NCI-H748 (cell line): Measurements from ENCODE around the gene PCBP4.
A peak's percentile ranks its signal among the peaks of the same experiment; 100 is the strongest.
"Not testable (repeated sequence)": the region's sequence is repeated elsewhere in the genome, so short reads cannot be mapped to it uniquely, and the experiment has no call there.

Experiments
- DNase-seq: peaks from one replicate; lab custom pipeline; 2025; ENCODE audit not compliant: unreplicated experiment; lab: John Stamatoyannopoulos, UW

Gene PCBP4

GRCh38 chr3:51995346-51996163 is 28.3 kb upstream of the PCBP4 start, which contains the start of gene RPL29:
TSS of gene RPL29 (minus strand) at chr3:51995895. CDS start at chr3:51995461, 434 bp downstream.
- DNase-seq: peak; percentile 91

- no peak for DNase-seq
These were observed 27.3 kb upstream of the PCBP4 start for GRCh38 chr3:51994530-51994929.

GRCh38 chr3:51993657-51994056 is 26.4 kb upstream of the PCBP4 start:
- not testable (repeated sequence) for DNase-seq

- no peak for DNase-seq
These were observed 24.9 kb upstream of the PCBP4 start for GRCh38 chr3:51992017-51992682.

- not testable (repeated sequence) for DNase-seq
These were observed 23.3 kb upstream of the PCBP4 start for GRCh38 chr3:51990501-51990971.

- DNase-seq: no peak
These were observed 21.3 kb upstream of the PCBP4 start for GRCh38 chr3:51988286-51989146.

- DNase-seq: no peak
These were observed 20.3 kb upstream of the PCBP4 start for GRCh38 chr3:51987568-51987967.

- no peak for DNase-seq
These were observed 19.0 kb upstream of the PCBP4 start for GRCh38 chr3:51986010-51986947.

GRCh38 chr3:51985063-51985462 is 17.8 kb upstream of the PCBP4 start:
- no peak for DNase-seq

- no peak for DNase-seq
These were observed 17.0 kb upstream of the PCBP4 start for GRCh38 chr3:51984269-51984647.

- no peak for DNase-seq
These were observed 16.5 kb upstream of the PCBP4 start for GRCh38 chr3:51983578-51984268.

- peak; percentile 60 for DNase-seq
These were observed 15.8 kb upstream of the PCBP4 start, which contains the start of gene ACY1 for GRCh38 chr3:51982838-51983577. TSS of gene ACY1 (plus strand) at chr3:51983535. CDS start at chr3:51984065, 530 bp downstream.

GRCh38 chr3:51982352-51982837 is 15.1 kb upstream of the PCBP4 start:
- DNase-seq: peak; percentile 64

- DNase-seq: no peak
These were observed 13.0 kb upstream of the PCBP4 start for GRCh38 chr3:51980253-51980652.

GRCh38 chr3:51978143-51978502 is 10.9 kb upstream of the PCBP4 start:
- no peak for DNase-seq

GRCh38 chr3:51977446-51978142 is 10.3 kb upstream of the PCBP4 start:
- DNase-seq: no peak

- peak; percentile 82 for DNase-seq
These were observed 8.7 kb upstream of the PCBP4 start for GRCh38 chr3:51975852-51976549.
